Embryonic facial prominence (tissue), 1 donor: Measurements from ENCODE around the gene OPN3.

Source experiments
- DNase-seq: peaks from one replicate; pipeline ENCODE4 v3.0.0-alpha.2; 2016; ENCODE audit errors: extremely low spot score

Gene OPN3

GRCh38 chr1:241590719-241591118 lies 49.5 kb downstream of the OPN3 start:
- no peak for DNase-seq

DNA sequence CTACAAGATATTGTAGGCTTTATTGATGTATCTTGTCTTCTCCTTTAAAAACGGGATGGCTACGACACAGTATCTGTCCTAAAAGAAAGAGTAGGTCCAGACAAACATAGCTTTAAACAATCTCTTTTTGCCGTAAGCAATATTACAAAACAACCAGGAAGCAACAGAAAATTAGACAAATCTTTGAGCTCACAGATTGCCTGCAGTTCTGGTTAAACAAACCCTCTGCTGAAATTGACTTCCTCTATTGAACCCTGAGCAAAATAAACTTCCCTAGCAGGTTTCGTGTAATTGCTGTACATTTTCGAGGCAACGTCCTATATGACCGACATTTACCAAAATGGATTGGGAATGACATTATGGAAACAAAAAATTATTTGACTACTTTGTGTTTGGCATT lies 50.6 kb downstream of the OPN3 start:
- DNase-seq, result no peak

DNA sequence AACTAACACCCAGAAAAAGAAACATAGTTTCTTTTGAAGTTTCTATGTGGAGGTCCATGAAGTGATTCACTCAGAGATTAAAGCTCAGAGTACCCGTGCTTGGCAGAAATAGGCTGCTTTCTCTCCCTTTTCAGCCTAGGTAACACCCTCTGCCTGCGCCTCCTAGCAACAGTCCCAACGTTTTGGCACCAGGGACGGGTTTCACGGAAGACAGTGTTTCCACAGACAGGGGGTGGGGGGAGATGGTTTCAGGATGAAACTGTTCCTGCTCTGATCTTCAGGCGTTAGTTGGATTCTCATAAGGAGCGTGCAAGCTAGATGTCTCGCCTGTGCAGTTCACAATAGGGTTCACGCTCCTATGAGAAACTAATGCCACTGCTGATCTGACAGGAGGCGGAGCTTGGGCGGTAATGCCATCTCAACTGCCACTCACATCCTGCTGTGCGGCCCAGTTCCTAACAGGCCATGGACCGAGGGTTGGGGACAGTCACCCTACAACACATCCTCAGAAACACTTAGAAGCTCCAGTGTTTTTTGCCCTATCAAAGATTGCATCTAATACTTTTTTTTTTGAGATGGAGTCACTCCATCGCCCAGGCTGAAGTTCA lies 53.2 kb downstream of the OPN3 start:
- DNase-seq, result no peak

GRCh38 chr1:241582921-241583321 lies 57.2 kb downstream of the OPN3 start:
- DNase-seq, result no peak

DNA sequence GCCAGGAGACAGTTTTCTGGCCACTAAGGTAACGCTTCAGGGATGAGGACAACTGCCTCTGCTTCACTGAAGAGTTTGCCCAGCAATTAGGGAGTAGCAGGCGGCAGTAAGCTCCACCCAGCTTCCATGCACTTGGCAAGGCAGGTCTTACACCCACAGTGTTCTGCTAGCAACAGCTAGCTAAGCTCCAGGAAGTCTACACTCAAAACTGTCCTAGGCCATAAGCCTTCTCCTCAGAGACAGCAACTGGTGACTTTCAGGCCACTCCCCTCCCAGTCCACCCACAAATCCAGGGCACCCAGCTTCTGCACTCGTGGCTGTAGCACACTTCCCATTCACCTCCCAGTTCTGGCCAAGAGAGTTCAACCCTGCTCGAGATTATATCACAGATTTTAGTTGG lies 60.7 kb downstream of the OPN3 start:
- no peak for DNase-seq

DNA sequence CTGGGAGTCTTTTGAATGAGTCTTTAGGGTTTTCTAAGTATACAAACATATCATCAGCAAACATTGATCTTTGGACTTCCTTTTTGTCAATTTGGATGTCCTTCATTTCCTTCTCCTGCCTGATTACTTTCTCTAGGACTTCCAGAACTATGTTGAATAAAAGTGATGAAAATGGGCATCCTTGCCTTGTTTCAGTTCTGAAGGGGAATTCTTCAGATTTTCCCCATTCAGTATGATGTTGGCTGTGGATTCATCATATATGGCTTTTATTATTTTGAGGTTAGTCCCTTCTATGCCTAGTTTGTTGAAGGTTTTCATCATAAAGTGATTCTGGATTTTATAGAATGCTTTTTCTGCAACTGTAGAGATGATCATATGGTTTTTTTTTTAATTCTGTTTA lies 66.0 kb downstream of the OPN3 start:
- DNase-seq, result no peak

DNA sequence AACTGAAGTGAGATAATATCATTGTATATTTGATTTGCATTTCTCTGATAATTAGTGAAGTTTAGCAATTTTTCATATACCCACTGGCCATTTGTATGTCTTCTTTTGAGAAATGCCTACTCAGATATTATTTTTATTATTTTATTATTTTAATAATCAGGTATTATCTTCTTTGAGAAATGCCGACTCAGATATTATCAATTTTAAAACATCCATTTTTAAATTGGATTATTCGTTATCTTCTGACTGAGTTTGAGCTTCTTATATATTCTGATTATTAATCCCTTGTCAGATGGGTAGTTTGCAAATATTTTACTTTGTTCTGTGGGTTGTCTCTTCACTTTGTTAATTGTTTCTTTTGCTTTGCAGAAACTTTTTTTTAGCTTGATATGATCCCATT lies 70.3 kb downstream of the OPN3 start:
- no peak for DNase-seq

DNA sequence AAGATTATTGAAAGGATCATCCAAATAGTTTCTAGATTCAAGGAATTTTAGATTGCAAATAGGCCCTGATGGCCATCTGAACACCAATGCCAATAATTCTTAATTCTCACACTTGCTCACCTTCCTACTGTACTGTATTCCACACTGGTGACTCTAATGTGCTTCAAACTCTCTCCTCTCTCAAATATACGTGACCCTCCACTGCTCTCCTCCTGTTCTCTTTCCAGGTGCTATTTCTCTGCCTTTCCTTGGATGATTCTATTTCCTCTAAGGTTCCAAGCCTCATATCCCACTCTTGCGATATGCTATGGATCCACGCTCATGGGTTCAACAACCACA lies 79.4 kb downstream of the OPN3 start:
- DNase-seq, result no peak

DNA sequence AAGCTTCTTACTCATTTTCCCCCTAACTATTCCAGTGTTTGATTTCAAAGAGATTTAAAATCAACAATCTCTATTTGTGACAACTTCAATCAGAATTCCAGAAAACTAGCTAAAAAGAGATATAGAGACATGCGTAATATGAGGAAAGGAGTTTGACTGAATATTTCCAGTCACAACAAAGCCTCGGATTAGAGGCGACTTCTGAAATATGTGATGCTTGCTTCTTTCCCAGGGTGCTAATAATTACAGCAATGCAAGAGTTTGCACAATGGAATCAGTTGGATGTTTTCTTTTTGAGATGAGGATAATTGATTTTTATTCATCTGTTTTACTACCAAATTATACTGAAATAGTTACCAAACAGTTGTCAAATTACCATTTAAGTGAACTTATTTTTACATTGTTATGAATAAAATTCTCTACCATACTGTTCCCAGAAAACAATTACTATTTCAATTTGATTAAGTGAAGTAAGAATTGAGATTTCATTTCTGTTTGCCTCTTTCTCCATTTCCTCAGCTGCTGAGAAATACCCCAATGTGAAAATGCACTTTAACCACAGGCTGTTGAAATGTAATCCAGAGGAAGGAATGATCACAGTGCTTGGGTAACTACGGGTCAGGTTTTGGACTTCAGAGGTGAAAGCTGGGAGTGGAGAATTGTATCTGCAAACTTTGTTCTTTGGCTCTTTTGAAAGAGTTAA lies 79.9 kb downstream of the OPN3 start:
- DNase-seq, result no peak

DNA sequence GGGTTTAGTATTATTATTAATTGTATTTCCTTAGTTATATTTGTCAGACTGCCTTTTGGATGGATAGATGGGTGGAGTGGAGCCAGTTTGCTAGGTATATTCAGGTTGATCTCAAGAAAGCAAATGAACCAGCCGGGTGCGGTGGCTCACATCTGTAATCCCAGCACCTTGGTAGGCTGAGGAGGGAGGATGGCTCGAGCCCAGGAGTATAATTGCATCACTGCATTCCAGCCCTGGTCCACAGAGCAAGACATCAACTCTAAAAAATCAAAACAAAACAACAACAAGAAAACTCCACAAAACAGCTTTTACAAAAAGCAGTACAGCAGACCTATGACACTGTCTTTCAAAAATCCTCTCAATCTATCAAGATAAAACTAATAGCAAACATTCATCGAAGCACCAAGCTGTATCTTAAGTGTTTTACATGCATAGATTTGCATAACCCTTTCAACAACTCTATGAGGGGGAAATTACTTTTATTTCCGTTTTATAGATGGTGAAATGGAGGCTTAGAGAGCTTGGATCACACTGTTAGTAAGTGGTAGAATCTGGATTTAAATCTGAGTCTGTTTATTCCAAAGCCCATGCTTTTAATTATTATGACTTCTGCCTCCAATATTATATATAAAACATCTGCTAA lies 82.5 kb downstream of the OPN3 start:
- no peak for DNase-seq

DNA sequence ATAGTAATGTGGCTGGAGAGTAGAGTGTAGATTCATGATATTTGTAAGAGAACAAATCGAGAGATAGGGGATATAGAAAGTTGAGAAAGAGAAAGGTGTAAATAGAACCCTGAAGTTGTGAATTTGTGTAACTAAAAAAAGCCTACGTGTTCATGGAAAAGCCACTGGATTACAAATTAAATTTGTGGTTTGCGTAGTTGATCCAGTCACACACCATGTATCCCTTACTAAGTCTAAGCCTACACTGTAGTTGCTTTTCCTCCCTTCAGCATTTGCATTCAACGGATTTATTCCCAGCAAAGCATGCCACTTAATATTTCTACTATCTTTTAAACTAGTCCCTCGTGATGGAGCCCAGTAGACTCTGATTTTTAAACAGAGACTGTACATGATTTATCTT lies 83.1 kb downstream of the OPN3 start:
- DNase-seq, result no peak

- no peak for DNase-seq
Observed at GRCh38 chr1:241555526-241555925, 84.6 kb downstream of the OPN3 start.

DNA sequence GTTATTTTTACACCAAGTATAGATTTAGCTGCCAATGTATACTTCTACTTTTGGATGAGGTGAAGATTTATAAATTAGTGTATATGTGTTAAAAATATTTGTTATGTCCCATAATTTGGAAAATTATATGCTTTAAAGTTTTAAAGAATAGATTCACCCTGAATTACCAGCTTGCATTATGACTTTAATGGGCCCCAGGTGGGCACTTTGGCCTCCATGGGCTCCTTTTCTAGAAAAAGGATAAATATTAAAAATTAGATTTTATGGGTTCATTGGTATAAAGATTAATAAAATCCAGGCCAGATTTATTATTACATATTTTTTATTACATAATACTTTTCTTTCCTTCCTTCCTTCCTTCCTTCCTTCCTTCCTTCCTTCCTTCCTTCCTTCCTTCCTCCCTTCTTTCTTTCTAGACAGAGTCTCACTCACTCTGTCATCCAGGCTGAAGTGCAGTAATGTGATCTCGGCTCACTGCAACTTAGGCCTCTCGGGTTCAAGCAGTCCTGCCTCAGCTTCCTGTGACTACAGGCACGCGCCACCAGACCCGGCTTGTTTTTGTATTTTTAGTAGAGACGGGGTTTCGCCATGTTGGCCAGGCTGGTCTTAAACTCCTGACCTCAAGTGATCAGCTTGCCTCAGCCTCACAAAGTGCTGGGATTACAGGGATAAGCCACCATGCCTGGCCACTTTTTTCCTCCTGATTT lies 86.1 kb downstream of the OPN3 start:
- DNase-seq, result no peak

DNA sequence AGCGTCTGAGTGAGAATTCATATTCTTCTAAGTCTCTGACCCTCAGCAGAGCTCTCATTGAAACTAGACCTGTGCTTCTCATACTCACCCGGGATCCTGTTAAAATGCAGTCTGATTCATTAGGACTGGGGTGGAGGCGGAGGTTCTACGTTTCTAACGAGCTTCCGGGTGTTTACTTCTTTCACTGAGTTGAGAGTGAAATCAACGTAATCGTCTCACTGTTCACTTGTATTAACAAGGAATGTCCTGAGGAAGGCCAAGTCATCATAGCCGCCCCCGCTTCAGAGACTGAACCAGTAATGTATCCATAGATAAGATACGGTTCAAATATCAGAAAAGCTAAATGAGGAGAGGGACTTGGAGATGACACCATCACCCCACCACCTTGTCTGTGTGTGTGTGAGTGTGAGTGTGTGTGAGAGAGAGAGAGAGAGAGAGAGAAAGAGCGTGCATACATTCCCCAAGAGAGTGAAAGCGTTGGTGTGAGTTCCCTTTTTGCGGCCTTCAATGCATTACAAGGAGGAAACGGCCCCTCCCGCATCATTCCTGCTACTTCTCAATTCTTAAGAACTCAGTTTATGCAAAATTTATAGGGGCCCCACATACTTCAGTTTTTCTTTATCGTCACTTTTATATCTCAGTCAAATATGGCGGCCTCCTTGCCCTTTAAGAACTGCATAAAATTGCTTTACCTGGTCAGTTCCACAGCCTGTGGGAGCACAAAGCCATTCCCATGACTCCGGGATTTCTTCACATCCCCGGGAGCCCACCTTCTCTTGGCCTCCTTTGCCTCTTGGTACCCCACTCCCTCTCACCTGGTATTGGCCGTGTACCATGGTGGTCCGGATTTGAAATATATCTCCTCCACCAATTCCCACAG lies 88.2 kb downstream of the OPN3 start:
- no peak for DNase-seq

DNA sequence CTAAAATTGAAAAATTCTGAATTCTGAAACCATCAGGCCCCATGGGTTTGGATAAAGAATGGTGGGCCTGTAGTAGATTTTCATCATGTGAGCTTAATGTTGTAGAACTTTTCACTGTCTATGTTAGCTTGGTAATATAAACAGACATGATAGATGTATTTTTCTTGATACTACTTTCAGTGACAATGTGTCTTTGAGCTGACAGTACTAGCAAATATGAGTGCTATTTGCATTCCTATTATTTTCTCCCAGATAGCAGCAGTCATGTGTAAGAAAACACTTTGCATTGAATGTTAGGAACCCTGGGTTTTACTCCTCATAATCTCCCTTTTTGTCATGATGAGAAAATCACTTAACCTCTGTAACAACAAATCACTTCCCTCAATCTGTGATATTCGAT lies 89.9 kb downstream of the OPN3 start:
- DNase-seq, result no peak

- DNase-seq, result no peak
Observed at GRCh38 chr1:241548008-241548407, 92.2 kb downstream of the OPN3 start.
